ENCODE measurements around the gene PDCD11. TPM values are rescaled to one million over a fixed set of nuclear protein-coding genes. Genes with fewer than 3 reads are reported as not detected.
A peak's percentile ranks its signal among the peaks of the same experiment; 100 is the strongest.

PDCD11 gene
- total and polyA plus RNA-seq, 2 of the 8 experiments (the other 6 are each of a cell fraction or from before 2014, with no cell fraction given): 18.1 to 79.1 TPM

DNA sequence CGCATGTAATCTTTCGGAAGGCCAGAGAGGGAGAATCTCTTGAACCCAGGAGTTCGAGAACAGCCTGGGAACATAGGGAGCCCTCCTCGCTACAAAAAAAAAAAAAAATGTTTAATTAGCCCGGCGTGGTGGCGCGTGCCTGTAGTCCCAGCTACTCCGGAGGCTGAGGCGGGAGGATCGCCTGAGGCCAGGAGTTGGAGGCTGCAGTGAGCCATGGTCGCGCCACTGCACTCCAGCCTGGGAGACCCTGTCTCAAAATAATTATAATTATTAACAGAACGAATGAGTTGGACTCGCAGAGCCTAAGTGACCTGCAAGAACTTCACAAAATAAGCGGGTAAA, 46.3 kb upstream of the PDCD11 start:
- FAIRE-seq (no peak), DNase-seq (ENCODE audit: low read depth in 1 of 2, low spot score in 2 of 2) (no peak)
- WGBS, 2 experiments (ENCODE audit: extremely low coverage in 1 of 2, insufficient coverage in 1 of 2, insufficient read length in 1 of 2, insufficient replicate concordance in 2 of 2, low coverage in 1 of 2, low lambda C conversion rate in 2 of 2, missing lambda C conversion rate in 1 of 2): 67% methylated on average over 16 of the region's 16 CpGs; no CpG with 5 or more reads in 1 of the 2 experiments
- H2BK5ac ChIP-seq (ENCODE audit: low read depth, low read length): no peak overlapping the region
- H3K18ac ChIP-seq (ENCODE audit: extremely low read depth, low read length): no peak overlapping the region
- H3K56ac ChIP-seq (replicated peaks; ENCODE audit: insufficient read length, low read depth, low read length): peak overlapping the region; percentile 6
- H2AK5ac ChIP-seq (ENCODE audit: low read depth, low read length): no peak overlapping the region
- H3K27ac ChIP-seq (ENCODE audit: low read depth, low read length): 0 out of 2 replicates have a peak overlapping the region, but pooled peaks have one; percentile 45
- H3K14ac ChIP-seq (ENCODE audit: insufficient read length): no peak overlapping the region
- H2BK20ac ChIP-seq (ENCODE audit: low read length): no peak overlapping the region
- ChIA-PET POLR2A (ENCODE audit: partially characterized antibody) (interaction anchor here (0.6 to 2.7 kb wide), 5 partner anchors 18 to 647 kb away, joined by 3 to 14 read pairs (median 3); partner anchors contain the start of gene TAF5), CTCF (ENCODE audit: partially characterized antibody) (interaction anchor here (0.7 kb wide), 1 partner anchor 28 kb away, joined by 6 read pairs; no protein-coding TSS in a partner anchor)
- no peak overlapping the region for H2AFZ ChIP-seq (ENCODE audit: low read length)
- no peaks in the 10 kb centered on the region for H3K79me1 ChIP-seq (ENCODE audit: low read depth, low read length)
- peak overlapping the region; percentile 72 to 83 (median 76) for H3K4me3 ChIP-seq (ENCODE audit: extremely low read depth in 1 of 4, insufficient read depth in 2 of 4, low read depth in 3 of 4, low read length in 4 of 4)
- H3K23me2 ChIP-seq (ENCODE audit: low read depth, low read length): peaks cover 2% of the 10 kb centered on the region; the same call in 1 of the 2 replicates
- H2BK12ac ChIP-seq (ENCODE audit: low read depth, low read length): no peak overlapping the region
- H4K20me1 ChIP-seq (replicated peaks in 1 of 2; ENCODE audit: control insufficient read depth in 1 of 2, insufficient read depth in 2 of 2, low read length in 2 of 2): no peaks in the 10 kb centered on the region
- H3K79me2 ChIP-seq (ENCODE audit: control insufficient read depth in 1 of 2, insufficient read depth in 2 of 2, low read length in 2 of 2): peaks cover 0 to 4% of the 10 kb centered on the region in 2 experiments; a peak in 2 of 4 replicates
- peaks cover 0 to 25% (median 14%) of the 10 kb centered on the region in 4 experiments; a peak in 7 of 8 replicates for H3K36me3 ChIP-seq (ENCODE audit: control insufficient read depth in 2 of 4, insufficient read depth in 4 of 4, low read length in 3 of 4)
- no peak overlapping the region for H3K23ac ChIP-seq (ENCODE audit: insufficient read length)
- no peak overlapping the region for H3K4ac ChIP-seq (replicated peaks; ENCODE audit: insufficient read length, low read depth, low read length)
- H4K8ac ChIP-seq (ENCODE audit: extremely low read depth, insufficient read depth, low read length): no peak overlapping the region
- no peak overlapping the region for H4K5ac ChIP-seq (ENCODE audit: insufficient read length, low read depth, low read length)
- no peak overlapping the region for H2BK120ac ChIP-seq (replicated peaks; ENCODE audit: low read depth, low read length)
- TF ChIP-seq BCL11A (IDR thresholded peaks at IDR 0.05; ENCODE audit: low read depth in 2 of 2, low read length in 2 of 2) (no peak), HDAC2 (IDR thresholded peaks at IDR 0.05; ENCODE audit: borderline replicate concordance in 1 of 2, low read depth in 2 of 2, low read length in 2 of 2) (no peak; a peak in 1 of 4 replicates), TEAD4 (IDR thresholded peaks at IDR 0.05; ENCODE audit: low read depth, low read length) (no peak), KDM1A (IDR thresholded peaks at IDR 0.05; ENCODE audit: borderline replicate concordance, low read length) (0 out of 2 replicates have a peak, but pooled peaks have one; percentile 56), FOSL1 (IDR thresholded peaks at IDR 0.05; ENCODE audit: insufficient read depth, low read depth, low read length) (no peak), BACH1 (IDR thresholded peaks at IDR 0.05; ENCODE audit: low read length) (no peak), MAFK (IDR thresholded peaks at IDR 0.05; ENCODE audit: low read depth, low read length) (no peak), RBBP5 (IDR thresholded peaks at IDR 0.05; ENCODE audit: borderline replicate concordance, low read depth, low read length) (no peak)
- H2BK15ac ChIP-seq (ENCODE audit: low read length): no peak overlapping the region
- peak overlapping the region in 3 of 4 experiments; percentile 71 to 82 (median 76); a peak in 3 of 7 replicates for H3K9ac ChIP-seq (replicated peaks in 1 of 4; ENCODE audit: extremely low read depth in 1 of 4, low read depth in 3 of 4, low read length in 3 of 4)
- peak overlapping the region; percentile 72 to 83 for H3K4me2 ChIP-seq (ENCODE audit: insufficient read depth in 1 of 2, low read depth in 2 of 2, low read length in 2 of 2)
- H3K9me3 ChIP-seq (ENCODE audit: insufficient read depth in 2 of 2, low read depth in 1 of 2, low read length in 1 of 2): no peaks in the 10 kb centered on the region
- H3K27me3 ChIP-seq (replicated peaks in 1 of 4; ENCODE audit: control insufficient read depth in 3 of 4, extremely low read depth in 1 of 4, insufficient read depth in 3 of 4, low read length in 3 of 4): no peaks in the 10 kb centered on the region
- no peak overlapping the region for H4K91ac ChIP-seq (replicated peaks; ENCODE audit: insufficient read length, low read length)
- peaks cover 0 to 3% (median 1%) of the 10 kb centered on the region in 4 experiments; a peak in 4 of 7 replicates for H3K4me1 ChIP-seq (replicated peaks in 1 of 4; ENCODE audit: control insufficient read depth in 3 of 4, insufficient read depth in 4 of 4, low read length in 3 of 4)
